ENCODE data around the gene CCDC187. TPM values are rescaled to one million over a fixed set of nuclear protein-coding genes. Genes with fewer than 3 reads are reported as not detected.

Gene CCDC187
- total and polyA plus RNA-seq, 2 of the 4 experiments (the other 2 are of a cell fraction) = not detected

DNA sequence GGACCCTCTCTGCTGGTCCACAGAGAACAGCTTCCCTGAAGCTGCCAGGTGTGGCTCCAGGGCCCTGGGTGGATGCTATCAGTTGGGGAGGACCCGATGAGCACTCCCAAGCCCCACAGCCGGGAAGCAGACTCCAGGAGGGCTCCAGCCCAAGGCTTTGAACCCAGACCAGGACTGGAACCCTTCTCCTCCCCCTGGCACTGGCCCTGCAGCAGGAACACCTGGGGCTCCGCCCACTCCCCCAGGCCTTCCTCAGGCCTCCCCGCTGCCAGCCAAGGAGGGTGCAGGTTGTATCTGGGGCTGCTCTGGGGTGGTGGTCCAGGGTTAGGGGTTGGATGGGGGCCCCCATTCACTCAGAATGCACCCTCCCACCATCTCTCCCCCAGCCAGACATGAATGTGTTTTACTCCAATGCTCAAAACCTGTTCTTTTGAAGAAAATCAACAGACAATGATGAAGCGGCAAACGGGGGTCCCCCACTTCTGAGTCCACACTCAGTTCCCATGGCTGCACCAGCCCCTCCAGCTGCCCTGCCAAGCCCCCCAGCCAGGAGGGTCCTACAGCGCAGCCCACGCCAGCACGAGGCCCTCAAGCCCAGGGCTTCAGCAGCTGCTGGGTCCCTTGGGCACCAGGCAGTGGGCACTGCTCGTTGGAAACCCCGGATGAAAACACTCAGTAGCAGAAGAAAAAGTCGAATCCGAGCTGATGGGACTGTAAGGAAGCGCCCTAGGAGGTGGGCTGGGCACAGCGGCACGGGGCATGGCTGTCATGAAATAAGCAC is 23.2 kb downstream of the CCDC187 start:
- POLR2A ChIA-PET (ENCODE audit: unreplicated experiment) = no interaction called here
- Histone ChIP-seq H3K27ac (ENCODE audit: insufficient read depth, low read length) (no peak overlapping the region), H3K23ac (ENCODE audit: low read depth, low read length) (no peak overlapping the region), H4K8ac (ENCODE audit: low read depth in 2 of 2, low read length in 2 of 2) (no peak overlapping the region), H3K36me3 (ENCODE audit: control insufficient read depth, insufficient read depth, low read length) (no peaks in the 10 kb centered on the region), H2AK5ac (ENCODE audit: low read depth, low read length) (no peak overlapping the region), H2BK5ac (ENCODE audit: low read depth, low read length, poor library complexity, severe bottlenecking) (no peak overlapping the region), H4K91ac (ENCODE audit: insufficient read depth, low read depth, low read length) (no peak overlapping the region), H2AK9ac (replicated peaks; ENCODE audit: low read depth, low read length, poor library complexity) (no peak overlapping the region), H2BK15ac (ENCODE audit: low read depth, low read length) (no peak overlapping the region), H2AFZ (replicated peaks; ENCODE audit: low read length, poor library complexity) (no peak overlapping the region), H3K27me3 (ENCODE audit: control insufficient read depth, insufficient read depth, low read length) (peaks cover 31% of the 10 kb centered on the region), H3K79me1 (ENCODE audit: low read depth in 1 of 2, low read length in 2 of 2) (no peaks in the 10 kb centered on the region), H3K4ac (ENCODE audit: low read depth, low read length) (no peak overlapping the region), H3K4me1 (ENCODE audit: control insufficient read depth, insufficient read depth, low read length) (no peaks in the 10 kb centered on the region), H3K56ac (ENCODE audit: extremely low read depth, insufficient read depth, low read length) (no peak overlapping the region), H3K4me3 (ENCODE audit: insufficient read depth, low read depth, low read length) (no peak overlapping the region), H3K4me2 (ENCODE audit: low read depth, low read length) (no peak overlapping the region), H3K9me1 (ENCODE audit: insufficient read depth, low read length) (no peaks in the 10 kb centered on the region), H4K5ac (ENCODE audit: low read depth, low read length) (no peak overlapping the region), H4K20me1 (ENCODE audit: insufficient read depth, low read length) (no peaks in the 10 kb centered on the region; the same call in 1 of the 2 replicates), H3K9me3 (ENCODE audit: control insufficient read depth, insufficient read depth, low read length) (peaks cover 4% of the 10 kb centered on the region), H3K9ac (ENCODE audit: low read depth, low read length) (no peak overlapping the region), H3K14ac (replicated peaks; ENCODE audit: low read depth, low read length) (no peak overlapping the region), H3K18ac (ENCODE audit: low read depth, low read length) (no peak overlapping the region), H2BK120ac (ENCODE audit: low read depth, low read length) (no peak overlapping the region), H2BK20ac (ENCODE audit: low read depth, low read length) (no peak overlapping the region)
- no TSS peak for BruUV-seq (replicated peaks)
- dilution Hi-C loops (cut with HindIII; ENCODE audit: low sequenced_read_pairs, unreplicated experiment) = no loop called here
- CTCF ChIA-PET = no interaction called here
- WGBS, 2 experiments (ENCODE audit: extremely low coverage in 2 of 2, insufficient read length in 1 of 2) = 73% methylated on average over 12 of the region's 16 CpGs; no CpG with 5 or more reads in 1 of the 2 experiments
- TF ChIP-seq, protein P1, sequence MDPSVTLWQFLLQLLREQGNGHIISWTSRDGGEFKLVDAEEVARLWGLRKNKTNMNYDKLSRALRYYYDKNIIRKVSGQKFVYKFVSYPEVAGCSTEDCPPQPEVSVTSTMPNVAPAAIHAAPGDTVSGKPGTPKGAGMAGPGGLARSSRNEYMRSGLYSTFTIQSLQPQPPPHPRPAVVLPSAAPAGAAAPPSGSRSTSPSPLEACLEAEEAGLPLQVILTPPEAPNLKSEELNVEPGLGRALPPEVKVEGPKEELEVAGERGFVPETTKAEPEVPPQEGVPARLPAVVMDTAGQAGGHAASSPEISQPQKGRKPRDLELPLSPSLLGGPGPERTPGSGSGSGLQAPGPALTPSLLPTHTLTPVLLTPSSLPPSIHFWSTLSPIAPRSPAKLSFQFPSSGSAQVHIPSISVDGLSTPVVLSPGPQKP (IDR thresholded peaks at IDR 0.05; ENCODE audit: borderline replicate concordance, low read depth, low read length) = no peak
- TF ChIP-seq RFX5 (IDR thresholded peaks at IDR 0.05; ENCODE audit: low read depth, low read length) (no peak), MAFK (IDR thresholded peaks at IDR 0.05; ENCODE audit: low read depth, low read length) (no peak), CEBPB (IDR thresholded peaks at IDR 0.05; ENCODE audit: low read depth, low read length) (no peak), RAD21 (IDR thresholded peaks at IDR 0.05; ENCODE audit: low read length) (no peak), NFE2L2 (IDR thresholded peaks at IDR 0.05; ENCODE audit: low read depth, low read length) (no peak)
- intact Hi-C loops (cut with micrococcal nuclease) = no loop called here
- DNase-seq (no peak), ATAC-seq (ENCODE audit: low read depth) (no peak)
- in situ Hi-C loops (cut with MboI; ENCODE audit: low sequenced_read_pairs) = no loop called here
